Mesenteric fat pad (tissue), 1 donor: ENCODE results near the gene CEACAM16. TPM values are rescaled to one million over a fixed set of nuclear protein-coding genes. Genes with fewer than 3 reads are reported as not detected.
"Not testable (repeated sequence)": the region's sequence is repeated elsewhere in the genome, so short reads cannot be mapped to it uniquely, and the experiment has no call there.

Experiments used
- DNase-seq: peaks from one replicate; pipeline ENCODE4 v3.0.0-alpha.2; 2020; ENCODE audit warnings: low spot score
- long read RNA-seq: library from polyadenylated mRNA; unstranded; transcript quantifications from one replicate; pipeline ENCODE4 v2.0.0, GENCODE V29; 2020
- total RNA-seq: library from RNA; stranded (reverse); fragmentation: NEBNext Ultra II Directional; extraction: Animal tissue kit (Norgen Biotek cat#: 25700); gene quantifications from one replicate; pipeline ENCODE4 v1.2.1, GENCODE V29; 2021
- donor health status: DM: yes; HTN: yes; CAD: no.

The CEACAM16 gene, protein sequence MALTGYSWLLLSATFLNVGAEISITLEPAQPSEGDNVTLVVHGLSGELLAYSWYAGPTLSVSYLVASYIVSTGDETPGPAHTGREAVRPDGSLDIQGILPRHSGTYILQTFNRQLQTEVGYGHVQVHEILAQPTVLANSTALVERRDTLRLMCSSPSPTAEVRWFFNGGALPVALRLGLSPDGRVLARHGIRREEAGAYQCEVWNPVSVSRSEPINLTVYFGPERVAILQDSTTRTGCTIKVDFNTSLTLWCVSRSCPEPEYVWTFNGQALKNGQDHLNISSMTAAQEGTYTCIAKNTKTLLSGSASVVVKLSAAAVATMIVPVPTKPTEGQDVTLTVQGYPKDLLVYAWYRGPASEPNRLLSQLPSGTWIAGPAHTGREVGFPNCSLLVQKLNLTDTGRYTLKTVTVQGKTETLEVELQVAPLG
- not detected for total RNA-seq
- long read RNA-seq = 0 reads

DNA sequence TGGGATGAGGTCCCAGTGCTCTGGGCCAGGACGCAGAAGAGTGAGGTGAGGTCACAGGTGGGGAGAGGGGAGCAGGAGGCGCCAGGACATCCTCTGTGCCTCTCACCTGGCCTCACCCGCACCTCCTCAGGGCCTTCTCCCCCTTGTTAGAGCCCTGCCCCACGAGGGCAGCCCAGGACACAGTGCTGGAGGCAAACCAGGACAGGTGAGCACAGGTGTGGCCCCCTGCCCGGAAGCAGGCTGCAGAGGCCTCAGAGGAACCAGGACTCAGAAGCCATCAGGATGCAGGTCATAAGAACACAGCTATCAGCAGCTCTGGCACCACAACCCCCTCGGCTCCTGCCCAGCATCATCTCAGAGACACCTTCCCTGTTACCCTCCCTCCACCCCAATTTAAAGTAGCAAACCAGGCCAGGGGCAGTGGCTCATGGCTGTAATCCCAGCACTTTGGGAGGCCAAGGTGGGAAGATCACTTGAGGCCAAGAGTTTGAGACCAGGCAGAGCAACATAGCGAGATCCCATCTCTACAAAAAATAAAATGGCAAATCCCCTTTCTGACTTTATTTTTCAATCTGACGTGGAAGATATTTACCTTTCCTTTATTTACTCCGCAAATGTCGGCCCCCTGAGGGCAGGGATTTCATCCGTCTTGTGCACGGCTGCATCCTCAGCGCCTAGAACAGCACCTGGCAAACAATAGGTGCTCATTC, at the start of gene CEACAM16:
Gene CEACAM16 (plus strand): TSS at position 660 of the 710 bp plus-strand sequence. CDS start 2,306 bp downstream, outside the sequence.
- DNase-seq = no peak

DNA sequence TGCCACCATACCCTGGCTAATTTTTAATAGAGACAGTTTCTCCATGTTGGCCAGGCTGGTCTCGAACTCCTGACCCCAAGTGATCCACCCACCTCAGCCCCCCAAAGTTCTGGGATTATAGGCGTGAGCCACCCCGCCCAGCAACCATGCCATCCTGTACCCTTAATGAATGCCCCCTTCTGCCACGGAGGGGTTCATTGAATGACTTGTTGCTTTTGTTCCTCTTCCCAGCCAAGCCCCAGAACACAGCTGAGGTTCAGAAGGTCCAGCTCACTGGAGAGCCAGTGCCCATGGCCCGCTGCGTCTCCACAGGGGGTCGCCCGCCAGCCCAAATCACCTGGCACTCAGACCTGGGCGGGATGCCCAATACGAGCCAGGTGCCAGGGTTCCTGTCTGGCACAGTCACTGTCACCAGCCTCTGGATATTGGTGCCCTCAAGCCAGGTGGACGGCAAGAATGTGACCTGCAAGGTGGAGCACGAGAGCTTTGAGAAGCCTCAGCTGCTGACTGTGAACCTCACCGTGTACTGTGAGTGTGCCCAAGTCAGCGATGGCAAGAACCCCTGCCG, 49.3 kb upstream of the CEACAM16 start:
- DNase-seq = no peak

- no peak for DNase-seq
These were observed 45.6 kb upstream of the CEACAM16 start for GRCh38 chr19:44653343-44653742.

DNA sequence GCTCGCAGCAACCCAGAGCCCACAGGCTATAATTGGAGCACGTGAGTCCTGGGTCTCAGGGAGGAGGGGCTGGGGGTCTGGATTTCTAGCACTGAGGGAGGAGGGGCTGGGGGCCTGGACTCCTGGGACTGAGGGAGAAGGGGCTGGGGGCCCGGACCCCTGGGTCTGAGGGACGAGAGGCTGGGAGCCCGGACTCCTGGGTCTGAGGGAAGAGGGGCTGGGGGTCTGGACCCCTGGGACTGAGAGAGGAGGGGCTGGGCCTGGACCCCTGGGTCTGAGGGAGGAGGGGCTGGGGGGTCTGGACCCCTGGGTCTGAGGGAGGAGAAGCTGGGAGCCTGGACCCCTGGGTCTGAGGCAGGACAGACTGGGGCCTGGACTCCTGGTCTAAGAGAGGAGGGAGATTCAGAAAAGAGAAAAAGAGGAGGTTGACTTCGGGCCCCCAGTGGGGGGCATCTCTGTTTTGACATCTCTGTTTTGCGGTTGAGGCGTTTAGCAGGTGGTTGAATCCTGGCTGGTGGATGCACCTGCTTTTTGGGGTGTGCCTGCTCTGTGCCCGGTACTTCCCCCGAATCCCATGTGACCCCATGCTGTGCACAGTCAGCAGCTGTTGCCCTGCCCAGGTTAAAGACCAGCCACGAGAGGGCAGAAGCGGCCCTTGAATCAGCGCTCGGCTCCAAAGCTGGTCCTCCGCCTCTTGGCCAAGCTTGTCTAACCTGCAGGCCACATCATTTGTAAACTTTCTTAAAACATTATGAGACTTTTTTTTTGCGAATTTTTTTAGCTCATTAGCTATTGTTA, 44.8 kb upstream of the CEACAM16 start:
- peak; percentile 93 for DNase-seq

DNA sequence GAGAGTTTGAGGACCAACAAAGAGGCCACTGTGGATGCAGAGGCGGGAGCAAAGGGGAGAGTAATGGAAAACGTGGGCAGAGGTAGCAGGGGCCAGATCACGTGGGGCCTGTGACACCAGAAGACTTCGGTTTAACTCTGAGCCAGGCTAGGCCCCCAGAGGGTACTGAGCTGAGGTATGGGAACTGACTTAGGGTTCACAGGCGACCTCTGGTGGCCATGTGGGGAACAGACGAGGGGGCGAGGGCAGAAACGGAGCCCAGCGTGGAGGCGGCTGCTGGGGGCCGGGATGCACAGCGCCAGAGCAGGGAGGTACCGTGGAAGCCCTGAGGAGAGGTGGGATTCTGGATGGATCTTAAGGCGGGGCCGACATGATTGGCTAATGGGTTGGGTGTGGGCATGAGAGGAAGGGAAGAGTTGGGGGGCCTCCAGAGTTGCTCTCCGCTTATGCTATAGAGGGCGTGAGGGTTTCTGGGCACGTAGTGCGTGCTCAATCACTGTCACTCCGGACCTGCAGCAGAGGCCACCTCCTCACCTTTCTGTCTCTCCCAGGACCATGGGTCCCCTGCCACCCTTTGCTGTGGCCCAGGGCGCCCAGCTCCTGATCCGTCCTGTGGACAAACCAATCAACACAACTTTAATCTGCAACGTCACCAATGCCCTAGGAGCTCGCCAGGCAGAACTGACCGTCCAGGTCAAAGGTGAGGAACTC, 41.6 kb upstream of the CEACAM16 start:
- DNase-seq = no peak

GRCh38 chr19:44658069-44658733, 40.8 kb upstream of the CEACAM16 start:
- DNase-seq = no peak

GRCh38 chr19:44660081-44660480, 38.9 kb upstream of the CEACAM16 start:
- DNase-seq = no peak

DNA sequence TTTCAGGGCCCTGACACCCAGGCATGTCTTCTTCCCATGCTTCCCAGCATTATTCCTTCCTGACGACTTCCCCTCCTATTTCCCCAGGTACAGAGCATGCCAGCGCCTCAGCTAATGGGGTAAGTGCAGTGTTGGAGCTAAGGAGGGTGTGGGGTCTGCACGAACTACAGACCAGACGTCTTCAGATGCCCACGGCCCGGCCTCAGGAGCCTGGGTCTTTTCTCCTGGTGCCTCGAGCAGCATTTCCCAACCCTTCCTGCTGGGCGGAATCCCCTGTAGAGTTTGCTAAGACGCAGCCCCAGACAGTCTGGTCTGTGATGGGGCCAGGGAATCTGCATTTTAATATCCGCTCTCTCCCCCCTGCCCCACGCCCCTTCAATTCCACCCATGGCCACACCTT, 37.7 kb upstream of the CEACAM16 start:
- no peak for DNase-seq

DNA sequence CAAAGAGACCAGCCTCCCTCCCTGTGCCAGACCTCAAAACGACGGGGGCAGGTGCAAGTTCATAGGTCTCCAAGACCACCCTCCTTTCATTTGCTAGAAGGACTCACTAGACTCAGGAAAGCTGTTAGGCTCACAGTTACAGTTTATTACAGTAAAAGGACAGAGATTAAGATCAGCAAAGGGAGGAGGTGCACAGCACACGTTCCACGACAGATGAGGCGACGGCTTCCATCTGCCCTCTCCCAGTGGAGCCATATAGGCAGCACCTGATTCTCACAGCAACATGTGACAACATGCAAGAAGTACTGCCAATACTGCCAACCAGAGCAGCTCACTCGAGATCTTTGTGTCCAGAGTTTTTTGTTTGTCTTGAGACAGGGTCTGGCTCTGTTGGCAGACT, 37.0 kb upstream of the CEACAM16 start:
- no peak for DNase-seq

DNA sequence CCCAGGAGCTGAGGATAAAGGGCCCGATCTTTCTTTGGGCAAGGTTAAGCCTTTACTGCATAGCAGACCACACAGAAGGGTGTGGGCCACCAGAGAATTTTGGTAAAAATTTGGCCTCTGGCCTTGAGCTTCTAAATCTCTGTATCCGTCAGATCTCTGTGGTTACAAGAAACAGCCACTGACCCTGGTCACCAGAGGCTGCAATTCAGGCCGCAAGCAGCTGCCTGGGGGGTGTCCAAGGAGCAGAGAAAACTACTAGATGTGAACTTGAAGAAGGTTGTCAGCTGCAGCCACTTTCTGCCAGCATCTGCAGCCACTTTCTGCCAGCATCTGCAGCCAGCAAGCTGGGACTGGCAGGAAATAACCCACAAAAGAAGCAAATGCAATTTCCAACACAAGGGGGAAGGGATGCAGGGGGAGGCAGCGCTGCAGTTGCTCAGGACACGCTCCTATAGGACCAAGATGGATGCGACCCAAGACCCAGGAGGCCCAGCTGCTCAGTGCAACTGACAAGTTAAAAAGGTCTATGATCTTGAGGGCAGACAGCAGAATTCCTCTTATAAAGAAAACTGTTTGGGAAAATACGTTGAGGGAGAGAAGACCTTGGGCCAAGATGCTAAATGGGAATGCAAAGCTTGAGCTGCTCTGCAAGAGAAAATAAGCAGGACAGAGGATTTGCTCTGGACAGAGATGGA, 36.1 kb upstream of the CEACAM16 start:
- no peak for DNase-seq

GRCh38 chr19:44663996-44664395, 35.0 kb upstream of the CEACAM16 start:
- no peak for DNase-seq

DNA sequence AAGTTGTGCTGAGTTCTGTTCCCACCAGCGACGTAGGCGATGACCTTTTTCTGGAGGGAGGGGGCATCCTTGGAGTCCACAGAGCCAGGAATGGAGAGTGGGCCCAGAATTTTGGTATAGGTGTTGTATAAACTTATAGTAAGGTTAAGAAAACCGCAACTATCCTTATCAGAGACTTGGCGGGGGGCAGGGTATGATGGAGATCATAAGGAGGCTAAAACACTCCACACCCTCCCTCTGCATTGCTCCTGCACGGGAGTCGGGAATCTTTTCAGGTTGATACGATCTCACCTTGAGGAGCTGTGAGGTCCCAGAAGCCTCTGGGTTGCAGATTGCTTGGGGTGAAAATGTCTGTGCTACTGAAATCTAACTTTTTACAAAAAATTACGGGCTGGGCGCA, 34.0 kb upstream of the CEACAM16 start:
- DNase-seq = no peak

- DNase-seq = no peak
These were observed 31.9 kb upstream of the CEACAM16 start for GRCh38 chr19:44666852-44667556.

DNA sequence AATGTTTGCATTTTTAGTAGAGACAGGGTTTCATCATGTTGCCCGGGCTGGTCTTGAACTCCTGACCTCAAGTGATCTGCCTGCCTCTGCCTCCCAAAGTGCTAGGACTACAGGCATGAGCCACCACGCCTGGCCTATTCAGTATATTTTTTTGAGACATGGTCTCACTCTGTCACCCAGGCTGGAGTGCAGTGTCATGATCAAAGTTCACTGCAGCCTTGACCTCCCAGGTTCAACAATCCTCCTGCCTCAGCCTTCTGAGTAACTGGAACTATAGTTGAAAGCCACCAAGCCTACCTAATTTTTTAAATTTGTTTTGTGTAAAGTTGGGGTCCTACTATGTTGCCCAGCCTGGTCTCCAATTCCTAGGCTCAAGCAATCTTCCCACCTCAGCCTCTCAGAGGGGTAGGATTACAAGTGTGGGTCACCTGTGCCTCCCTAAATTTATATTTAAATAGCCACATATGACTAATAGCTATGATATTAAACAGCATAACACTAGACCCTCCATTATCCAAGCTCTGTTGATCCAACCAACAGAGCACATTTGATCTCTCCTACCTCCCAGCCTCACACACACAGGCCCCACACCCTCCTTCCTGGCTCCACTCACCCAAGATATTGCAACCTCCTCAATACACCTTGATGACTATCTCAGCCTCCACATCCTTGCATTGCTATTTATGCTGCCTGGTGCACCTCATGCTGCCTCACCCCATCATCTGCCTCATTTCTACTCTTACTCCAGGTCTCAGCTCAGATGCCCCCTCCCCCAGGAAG, 29.8 kb upstream of the CEACAM16 start:
- DNase-seq = no peak

GRCh38 chr19:44670027-44670426, 28.9 kb upstream of the CEACAM16 start:
- DNase-seq = not testable (repeated sequence)

DNA sequence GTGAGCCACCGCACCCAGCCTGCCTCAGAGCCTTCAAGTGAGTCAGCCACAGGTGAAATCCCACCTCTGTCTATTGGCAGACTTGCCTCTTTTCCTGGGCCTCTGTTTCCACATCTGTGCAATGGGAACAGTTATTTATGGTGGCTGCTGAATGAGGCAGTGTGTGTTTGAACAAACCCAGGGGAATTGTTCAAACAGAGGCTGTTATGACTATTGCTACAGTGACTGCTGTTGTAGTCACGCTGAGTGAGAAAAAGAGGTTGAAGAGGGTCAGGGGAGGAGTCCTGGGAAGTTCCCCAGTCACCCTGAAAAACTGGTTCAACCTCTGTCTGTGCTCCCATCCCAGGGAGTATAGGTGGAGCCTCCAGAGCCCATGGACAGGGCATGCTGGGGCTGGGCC, 27.6 kb upstream of the CEACAM16 start, which contains the start of gene CEACAM19:
Gene CEACAM19 (plus strand): TSS at position 83 of the 400 bp plus-strand sequence. CDS start 450 bp downstream, outside the sequence.
- DNase-seq = no peak

DNA sequence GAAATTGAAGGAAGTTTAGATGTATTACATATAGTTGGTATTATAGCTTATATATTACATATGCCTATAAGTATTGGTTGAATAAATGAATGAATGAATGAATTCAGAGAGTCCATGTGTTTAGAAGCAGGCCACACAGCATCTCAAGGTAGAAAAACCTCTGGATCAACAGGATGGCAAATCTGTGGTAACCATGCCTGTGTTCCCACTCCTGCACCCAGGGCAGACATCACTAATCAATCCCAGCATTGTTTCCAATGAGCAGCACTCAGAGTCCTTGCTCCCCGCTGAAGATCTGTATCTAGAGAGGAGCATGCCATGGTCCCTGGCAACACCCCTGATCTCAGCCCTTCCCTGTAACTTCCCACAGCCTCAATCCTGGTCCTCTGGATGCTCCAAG, 26.7 kb upstream of the CEACAM16 start:
- no peak for DNase-seq

DNA sequence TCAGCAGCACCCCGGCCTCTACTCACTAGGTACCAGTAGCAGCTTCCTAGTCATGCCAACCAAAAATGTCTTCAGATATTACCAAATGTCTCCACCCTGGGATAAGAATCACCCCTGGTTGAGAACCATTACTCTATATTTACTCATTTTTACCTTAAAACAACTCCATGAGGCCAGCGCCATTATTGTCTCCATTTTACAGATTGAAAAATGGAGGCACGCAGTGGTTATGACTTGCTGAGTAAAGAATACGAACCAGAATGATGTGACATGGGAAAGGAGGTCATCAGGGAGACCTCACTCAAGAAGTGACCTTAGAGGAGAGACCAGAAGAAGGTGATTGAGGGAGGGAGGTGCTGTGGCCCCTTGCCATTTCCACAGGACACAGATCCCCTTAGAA, 25.4 kb upstream of the CEACAM16 start:
- no peak for DNase-seq
